D341Med (cell line): ENCODE data around the gene DIS3L2.
"Not testable (repeated sequence)": the region's sequence is repeated elsewhere in the genome, so short reads cannot be mapped to it uniquely, and the experiment has no call there.

Source experiments
- DNase-seq: peaks from one replicate; pipeline ENCODE4 v3.0.0; 2012; ENCODE audit warnings: low spot score

The DIS3L2 gene

DNA sequence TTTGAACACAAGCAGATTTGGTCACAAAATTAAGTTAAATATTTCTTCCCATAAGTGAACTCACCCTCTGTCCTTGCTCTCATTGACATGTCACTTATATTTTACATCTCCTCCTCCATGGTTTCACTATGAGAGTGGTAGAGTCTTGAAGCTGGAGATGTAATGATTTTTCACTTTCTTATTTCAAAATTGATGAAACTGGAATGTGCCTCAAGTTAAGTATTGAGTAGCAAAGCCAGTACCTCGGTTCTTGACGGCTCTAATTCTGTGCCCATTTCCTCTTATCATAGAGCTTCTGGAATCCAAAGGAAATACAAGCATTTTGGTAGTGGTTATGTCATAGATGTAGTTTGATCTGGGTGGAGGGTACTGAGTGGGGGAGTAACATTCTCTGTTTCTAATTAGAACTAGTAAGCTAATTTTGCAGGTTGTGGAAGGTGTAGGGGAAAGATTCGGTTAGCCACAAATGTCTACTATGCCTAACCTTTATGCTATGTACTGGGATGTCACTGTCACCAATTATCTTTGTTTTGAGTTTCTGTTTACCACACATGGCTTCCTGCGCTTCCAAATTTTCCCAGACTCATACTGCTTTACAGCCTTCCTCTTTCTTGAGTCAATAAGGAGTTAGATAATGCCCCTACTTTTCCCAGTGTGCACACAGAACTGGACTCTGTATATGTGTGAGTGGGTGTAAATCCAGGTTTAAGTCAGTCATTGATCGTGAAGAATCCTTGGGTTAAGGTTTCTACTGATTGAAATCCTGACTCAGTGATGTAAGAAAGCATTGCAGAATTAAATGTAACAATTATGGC is 96.8 kb downstream of the DIS3L2 start:
- DNase-seq = no peak

DNA sequence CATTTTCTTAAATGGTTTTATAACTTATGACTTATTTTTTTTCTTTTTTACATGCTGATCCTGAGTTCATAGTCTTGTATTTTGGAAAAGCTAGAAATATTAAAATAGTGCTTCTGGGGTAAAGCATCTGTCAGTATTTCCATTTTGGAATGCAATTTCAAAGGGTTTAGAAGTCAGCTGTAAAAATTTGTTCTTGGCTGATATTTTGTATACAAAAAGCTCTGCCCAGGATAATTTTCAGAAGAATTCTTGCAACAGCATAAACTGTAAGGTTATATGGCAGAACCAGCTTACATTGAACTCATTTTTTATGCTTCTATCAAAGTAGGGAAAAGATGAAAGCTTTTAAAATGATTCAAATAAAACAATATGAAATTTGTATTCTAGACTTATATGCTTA is 97.4 kb downstream of the DIS3L2 start:
- DNase-seq = no peak

DNA sequence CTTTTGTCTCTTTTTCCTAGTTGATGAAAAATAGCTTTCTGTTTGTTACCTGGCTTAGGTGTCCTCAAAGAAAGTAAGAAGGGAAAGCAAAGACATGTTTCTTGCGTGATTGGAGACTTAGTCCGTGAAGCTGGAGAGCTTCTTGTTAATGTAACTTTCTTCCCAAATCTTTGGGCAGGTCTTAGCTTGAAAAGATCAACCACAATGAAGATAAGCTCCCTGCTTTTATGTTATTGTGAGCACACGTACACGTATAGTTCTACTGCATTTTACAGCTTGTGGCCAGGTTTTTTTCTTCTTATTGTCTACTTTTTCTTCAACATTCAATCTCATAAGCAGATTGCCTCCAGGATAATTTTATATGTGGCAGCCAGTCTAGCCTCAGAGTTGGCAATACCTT is 99.8 kb downstream of the DIS3L2 start:
- DNase-seq = no peak

DNA sequence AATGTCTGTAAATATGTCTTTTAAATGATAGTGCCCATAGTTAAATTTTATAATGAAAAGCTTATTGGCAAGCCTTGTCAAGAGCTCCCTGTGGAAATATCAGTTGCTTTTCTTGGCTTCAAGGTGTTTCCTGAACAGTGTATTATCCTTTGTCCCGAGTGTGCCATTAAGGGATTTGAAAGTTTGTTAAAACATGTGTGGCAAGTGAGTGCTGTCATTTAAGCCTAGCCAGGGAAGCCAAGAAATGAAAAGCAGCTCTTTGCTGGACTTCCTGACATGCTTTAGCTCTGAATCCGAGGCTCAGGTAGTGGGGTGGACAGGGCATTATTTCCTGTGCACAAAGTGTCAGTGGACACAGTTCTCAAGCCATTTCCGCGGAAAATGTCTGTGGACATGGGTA is 111.5 kb downstream of the DIS3L2 start:
- DNase-seq = no peak

DNA sequence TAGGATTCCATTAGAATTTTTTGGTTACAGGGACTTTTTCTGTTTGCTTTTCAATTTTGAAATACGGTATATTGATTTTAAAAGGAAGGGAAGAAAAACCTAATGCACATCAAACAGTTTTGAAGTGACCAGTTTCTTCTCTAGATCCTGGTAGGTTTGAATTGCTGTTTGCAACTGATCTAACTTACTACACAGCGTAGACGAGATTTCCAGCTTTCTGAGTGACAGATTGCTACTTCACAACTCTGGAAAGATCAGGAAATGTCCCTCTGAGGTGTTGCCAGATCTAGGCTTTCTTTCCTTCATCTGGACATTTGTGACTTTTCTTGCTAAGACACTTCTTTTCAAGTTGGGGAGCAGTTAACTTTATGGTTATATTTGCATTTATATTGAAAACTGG is 112.2 kb downstream of the DIS3L2 start:
- no peak for DNase-seq

DNA sequence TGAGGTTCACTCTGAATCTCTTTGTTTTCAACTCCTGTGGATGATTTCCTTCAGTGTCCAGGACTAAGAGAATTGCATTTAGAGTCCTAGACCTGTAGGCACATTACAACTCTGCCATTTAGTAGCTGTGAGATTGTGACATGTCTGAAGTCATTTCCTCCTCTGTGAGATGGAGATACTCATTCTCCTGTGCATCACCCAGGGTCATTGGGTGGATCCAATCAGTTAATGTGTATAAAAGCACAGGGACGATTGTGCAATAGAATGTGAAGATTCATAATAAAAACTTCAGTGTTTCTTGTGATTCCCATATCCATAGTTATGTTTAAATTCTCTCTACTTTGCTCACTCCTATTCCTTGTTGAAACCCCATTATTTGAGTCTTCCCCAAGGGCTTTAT is 113.6 kb downstream of the DIS3L2 start:
- no peak for DNase-seq

DNA sequence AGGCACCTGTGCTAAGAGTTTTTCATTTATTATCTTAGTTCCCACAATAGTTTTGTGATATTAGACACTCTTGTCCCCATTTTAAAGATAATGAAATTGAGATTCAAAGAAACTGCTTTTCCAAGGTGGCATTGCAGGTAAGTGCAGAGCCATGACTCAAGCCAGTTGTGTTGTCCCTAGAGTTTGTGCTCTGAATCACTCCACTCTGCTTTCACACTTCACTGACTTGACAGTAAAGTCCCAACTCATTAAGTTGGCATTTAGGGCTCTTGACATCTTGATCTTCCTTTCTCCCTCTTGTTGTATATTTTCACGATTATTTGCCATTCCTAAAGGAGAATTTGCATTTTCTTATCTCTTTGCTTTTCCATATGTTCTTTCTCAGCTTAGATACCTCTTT is 114.3 kb downstream of the DIS3L2 start:
- DNase-seq = no peak

DNA sequence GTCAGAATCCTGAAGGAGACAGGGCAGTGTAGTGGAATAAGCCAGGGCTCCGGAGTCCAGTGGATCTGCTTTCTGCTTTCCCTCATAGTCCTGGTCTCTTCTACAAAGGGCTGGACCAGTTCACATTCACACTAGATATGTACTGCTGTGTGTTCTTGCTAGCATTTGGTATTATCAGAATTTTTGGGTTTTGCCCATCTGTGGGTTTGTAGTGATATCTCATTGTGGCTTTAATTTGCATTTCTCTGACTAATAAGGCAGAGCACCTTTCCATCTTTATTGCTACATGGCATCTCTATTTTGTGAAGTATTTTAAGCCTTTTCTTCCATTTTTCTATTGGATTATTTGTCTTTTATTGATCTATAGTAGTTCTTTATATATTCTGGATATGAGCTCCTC is 114.8 kb downstream of the DIS3L2 start:
- DNase-seq = no peak

DNA sequence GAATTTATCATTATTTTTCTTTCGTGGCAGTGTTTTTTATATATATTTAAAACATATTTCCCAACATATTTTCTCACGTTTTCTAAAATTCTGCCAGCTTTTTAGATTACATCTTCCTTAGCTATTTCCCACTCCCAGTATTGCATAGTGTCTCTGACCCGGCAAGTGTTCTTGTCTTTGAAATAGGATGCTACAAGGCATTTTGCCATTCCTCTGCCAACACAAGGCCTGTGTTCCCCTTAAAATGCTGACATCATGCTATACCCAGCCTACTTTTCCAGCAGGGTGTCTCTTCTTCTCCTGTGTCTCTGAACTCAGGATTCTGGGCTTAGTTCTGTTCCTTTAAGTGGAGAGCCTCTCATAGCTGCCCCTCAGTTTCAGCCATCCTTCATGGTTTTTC is 115.2 kb downstream of the DIS3L2 start:
- DNase-seq = no peak

DNA sequence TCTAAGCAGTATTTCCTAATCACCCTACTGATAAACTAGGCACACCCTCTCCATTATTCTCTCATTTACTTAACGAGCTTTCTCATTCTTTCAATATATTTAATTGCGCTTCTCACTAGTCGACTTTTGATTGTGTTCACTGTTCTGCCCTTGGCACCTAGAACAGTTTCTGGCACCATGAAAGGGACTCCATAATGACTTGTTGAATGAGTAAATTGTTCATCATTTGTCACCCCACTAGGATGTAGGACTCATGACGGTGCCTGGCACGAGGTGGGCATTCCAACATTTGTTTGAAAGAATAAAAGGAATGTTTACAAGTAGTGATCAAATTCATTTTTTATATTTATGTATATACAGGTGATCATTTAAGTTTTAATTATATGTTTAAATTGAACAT is 123.7 kb downstream of the DIS3L2 start:
- no peak for DNase-seq

DNA sequence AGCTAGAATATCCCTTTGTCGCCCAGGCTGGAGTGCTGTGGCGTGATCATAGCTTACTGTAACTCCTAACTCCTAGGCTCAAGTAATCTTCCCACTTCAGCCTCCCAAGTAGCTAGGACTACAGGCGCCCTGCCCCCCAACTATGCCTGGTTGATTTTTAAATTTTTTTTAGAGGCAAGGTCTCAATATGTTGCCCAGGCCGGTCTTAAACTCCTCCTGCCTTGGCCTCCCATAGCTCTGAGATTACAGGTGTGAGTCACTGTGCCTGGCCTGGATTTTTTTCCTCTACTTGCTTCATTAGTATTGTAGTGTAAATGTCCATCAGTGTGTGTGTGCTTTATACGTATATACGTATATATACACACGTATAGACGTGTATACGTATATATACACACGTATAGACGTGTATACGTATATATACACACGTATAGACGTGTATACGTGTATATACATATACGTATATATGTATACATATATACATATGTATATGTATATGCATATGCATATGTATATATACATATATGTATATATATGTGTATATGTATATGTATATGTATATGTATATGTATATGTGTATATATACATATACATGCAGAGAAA is 124.4 kb downstream of the DIS3L2 start:
- DNase-seq = no peak

DNA sequence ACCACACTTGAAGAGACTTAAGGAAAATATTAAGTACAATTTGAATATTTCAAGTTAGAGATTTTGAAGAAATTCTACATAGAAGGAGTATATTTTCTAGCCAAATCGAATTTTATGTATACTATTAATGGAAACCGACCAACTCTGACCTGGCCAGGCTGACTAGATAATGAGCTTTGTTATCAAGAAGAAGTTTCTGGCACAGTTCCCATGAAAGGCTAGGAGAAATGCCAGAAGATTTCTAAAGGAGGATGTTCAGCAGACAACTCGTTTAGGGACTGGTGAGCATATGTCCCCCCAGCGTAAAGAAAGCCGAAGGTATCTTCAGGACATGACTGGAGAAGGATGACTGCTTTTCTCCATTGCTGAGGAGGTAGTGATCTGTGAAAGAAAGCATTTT is 127.3 kb downstream of the DIS3L2 start:
- DNase-seq = no peak

DNA sequence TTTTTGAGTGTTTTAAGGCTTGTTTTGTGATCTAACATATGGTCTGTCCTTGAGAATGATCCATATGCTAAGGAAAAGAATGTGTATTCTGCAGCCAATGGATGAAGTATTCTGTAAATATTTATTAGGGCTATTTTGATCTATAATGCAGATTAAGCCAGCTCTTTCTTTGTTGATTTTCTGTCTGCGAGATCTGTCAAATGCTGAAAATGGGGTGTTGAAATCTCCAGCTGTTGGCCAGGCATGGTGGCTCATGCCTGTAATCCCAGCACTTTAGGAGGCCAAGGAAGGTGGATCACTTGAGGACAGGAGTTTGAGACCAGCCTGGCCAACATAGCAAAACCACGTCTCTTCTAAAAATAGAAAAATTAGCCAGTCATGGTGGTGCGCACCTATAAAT is 132.7 kb downstream of the DIS3L2 start:
- DNase-seq = no peak

DNA sequence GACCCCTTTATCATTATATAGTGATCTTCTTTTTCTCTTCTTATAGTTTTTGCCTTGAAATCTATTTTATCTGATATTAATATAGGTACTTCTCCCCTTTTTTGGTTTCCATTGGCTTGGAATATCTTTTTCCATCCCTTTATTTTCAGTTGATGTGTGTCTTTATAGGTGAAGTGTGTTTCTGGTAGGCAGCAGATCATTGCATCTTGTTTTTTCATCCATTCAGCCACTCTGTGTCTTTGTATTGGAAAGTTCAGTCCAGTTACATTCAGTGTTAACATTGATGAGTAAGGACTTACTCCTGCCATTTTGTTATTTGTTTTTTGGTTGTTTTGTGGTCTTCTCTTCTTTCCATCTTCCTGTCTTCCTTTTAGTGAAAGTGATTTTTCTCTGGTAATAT is 133.4 kb downstream of the DIS3L2 start:
- DNase-seq = no peak

DNA sequence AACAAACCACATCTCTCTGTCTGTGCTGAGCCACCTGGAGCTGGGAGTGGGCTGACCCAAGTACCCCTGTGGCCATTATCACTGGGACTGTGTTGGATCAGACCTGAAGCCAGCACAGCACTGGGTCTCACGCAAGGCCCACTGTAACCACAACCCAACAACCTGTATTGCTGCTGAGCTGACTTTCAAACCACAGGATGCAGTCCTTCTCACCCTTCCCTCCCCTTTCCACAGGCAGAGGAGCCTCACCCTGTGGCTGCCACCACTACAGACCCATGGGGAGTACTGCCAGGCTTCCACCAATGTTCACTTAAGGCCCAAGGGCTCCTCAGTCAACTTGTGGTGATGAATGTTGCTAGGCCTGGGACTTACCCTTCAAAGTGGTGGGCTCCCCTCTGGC is 135.7 kb downstream of the DIS3L2 start:
- no peak for DNase-seq

DNA sequence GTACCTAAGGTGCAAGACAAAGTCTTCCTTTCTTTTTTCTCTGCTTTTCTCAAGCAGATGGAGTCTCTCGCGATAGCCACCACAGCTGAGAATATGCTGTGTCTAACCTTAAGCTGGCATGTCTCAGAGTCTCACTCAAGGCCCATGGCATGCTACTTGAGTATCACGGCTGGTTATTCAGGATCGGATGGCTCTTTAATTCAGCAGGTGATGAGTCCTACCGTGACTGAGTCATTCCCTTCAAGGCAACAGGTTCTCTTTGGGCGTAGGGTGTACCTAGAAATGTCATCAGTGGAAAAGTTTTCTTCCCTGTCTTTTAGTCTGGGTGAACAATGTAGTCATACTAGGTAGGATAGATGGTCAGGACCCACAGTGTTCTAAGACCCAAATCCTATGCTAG is 136.2 kb downstream of the DIS3L2 start:
- DNase-seq = no peak

DNA sequence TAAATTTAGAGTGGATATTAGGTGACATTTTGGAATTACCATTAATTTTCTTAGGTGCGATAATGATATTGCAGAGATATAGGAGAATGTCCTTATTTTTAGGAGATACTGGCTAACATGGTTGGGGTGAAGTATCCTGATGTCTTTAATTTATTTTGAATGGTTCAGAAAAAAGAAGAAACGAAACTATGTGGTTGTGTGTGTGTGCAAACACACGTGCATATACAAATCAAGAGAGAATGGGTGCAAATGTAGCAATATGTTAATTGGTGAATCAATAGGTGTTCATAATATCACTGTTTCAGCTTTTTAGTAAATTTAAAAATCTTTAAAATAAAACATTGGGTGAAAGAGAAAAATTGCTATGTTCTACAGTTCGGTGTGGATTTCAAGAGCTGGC is 140.9 kb downstream of the DIS3L2 start:
- DNase-seq = no peak

DNA sequence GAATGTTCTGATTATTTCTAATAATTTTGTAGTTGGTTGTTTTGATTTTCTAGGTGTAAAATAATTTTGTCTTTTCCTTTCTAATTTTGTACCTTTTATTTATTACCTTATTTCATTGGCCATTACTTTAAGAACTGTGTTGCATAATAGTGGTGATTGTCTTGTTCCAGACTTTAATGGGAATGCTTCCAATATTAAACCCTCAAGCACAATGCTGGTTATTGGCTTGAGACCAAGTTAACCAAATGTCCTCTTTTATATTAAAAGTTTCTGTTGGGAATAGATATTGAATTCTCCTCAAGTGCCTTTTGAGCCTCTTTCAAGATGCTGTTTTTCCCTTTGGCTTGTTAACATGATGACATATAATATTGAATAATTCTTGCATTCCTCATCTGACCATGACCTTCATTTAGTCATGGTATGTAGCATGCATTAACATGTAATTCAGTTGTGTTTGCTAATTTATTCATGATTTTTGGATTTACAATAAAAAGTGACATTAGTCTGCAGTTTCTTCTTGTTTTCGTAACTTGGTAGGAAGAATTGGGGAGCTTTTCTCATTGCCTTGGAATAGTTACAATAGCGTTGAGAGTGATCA is 141.7 kb downstream of the DIS3L2 start:
- no peak for DNase-seq

DNA sequence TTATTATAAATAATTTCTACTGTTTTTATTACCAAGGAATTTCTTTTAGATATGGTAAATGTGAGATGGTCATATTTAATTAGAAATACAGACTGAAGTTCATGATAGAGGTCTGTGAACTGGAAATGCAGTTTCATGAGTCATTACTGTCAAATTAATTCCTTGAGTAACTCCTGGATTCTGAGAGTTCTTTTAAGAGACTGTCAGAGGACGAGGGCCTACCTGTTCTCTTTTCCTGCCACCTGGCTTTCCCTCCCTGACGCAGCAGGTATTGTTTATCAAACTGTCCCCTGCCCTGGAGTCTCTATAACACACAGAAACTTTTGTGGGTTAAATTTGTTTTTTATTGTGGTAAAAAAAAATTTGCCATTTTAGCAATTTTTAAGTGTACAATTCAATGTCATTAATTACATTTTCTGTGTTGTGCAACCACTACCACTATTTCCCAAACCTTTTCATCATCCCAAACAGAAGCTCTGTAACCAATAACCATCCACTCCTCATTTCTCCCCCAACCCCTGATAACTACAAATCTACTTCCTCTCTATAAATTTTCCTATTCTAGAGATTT is 142.6 kb downstream of the DIS3L2 start:
- DNase-seq = no peak

DNA sequence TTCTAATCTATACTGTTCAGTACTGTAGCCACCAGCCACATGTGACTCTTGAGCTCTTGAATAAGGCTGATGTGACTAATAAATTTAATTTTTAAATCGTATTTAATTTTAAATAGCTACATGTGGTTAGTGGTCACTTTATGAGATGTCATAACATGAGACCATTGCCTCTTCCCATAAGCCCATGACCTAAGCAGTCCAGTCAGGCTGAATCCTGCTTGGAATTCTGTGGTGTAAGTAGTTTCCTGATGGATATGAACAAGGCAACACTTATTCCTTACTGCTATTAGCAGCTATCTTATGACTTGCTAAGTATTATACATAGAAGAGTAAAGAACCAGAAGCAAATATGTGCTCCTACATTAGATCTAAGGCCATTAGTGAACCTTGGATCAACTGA is 150.0 kb downstream of the DIS3L2 start:
- DNase-seq = no peak

DNA sequence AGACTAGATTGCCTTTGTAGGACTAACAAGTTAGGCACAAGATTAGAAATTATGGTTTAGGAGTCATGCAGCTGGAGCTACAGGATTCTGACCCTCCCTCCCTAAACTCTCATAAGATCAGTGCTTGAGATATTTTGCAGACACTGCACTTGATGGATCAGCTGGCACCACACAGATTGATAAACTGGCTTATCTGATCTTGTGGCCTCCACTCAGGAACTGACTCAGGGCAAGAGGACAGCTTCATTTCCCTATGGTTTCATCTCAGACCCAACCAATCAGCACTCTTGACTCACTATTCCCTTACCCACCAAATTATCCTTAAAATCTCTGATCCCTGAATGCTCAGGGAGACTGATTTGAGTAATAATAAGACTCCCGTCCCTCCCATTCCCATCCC is 152.3 kb downstream of the DIS3L2 start:
- DNase-seq = no peak

DNA sequence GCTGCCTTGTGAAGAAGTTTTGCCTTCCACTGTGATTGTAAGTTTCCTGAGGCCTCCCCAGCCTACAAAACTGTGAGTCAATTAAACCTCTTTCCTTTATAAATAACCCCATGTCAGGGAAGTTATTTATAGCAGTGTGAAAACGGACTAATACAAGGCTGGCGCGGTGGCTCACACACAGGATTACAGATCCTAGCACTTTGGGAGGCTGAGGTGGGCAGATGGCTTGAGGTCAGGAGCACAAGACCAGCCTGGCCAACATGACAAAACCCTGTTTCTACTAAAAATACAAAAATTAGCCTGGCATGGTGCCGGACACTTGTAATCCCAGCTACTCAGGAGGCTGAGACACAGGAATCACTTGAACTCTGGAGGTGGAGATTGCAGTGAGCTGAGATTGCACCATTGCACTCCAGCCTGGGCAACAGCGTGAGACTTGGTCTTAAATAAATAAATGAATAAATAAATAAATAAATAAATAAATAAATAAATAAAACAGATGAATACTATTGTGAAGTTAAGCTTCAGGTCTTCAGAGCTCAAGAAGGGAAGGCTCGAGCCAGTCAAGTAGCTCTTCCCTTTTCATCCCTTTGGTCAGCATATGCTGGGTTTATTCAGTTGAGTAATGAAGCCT is 154.3 kb downstream of the DIS3L2 start:
- DNase-seq = not testable (repeated sequence)

DNA sequence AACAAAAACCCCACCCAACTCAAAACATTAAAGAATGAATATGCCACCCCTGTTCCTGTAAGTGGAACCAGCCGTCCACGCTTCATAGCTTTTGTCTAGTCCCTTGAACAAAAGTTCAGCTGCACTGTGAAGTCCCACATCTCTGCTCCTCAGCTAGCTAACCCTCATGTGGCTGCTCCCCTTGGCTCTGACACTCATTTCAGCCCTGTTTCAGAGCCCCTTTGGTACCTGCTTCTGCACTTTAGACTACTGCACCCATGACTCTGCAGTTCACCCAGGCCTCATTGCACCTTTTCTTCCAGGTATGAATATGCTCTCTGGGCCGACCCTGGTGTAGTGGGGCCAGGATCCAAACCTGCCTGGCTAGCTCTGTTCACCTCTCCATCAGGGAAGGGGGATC is 155.3 kb downstream of the DIS3L2 start:
- no peak for DNase-seq
